GM21723 (cell line): ENCODE results near the gene TECPR2.
"Not testable (repeated sequence)": the region's sequence is repeated elsewhere in the genome, so short reads cannot be mapped to it uniquely, and the experiment has no call there.

Source experiments
- ATAC-seq: cut with Tn5 transposase; IDR thresholded peaks from one replicate; pipeline ENCODE4 v1.9.1; 2021; ENCODE audit warnings: mild to moderate bottlenecking, moderate library complexity; ENCODE audit not compliant: unreplicated experiment

Gene TECPR2

GRCh38 chr14:102544747-102545460 lies 182.2 kb downstream of the TECPR2 start:
- ATAC-seq, result no peak

- ATAC-seq, result no peak
Observed at GRCh38 chr14:102545461-102546265, 182.9 kb downstream of the TECPR2 start.

- no peak for ATAC-seq
Observed at GRCh38 chr14:102548616-102549240, 186.0 kb downstream of the TECPR2 start.

GRCh38 chr14:102550927-102551401 lies 188.2 kb downstream of the TECPR2 start:
- ATAC-seq, result not testable (repeated sequence)
